SK-N-SH (cell line): ENCODE results near the gene KDM6B. TPM values are rescaled to one million over a fixed set of nuclear protein-coding genes. Genes with fewer than 3 reads are reported as not detected.

ENCODE experiments used
- CTCF ChIA-PET: fragments of 300-600, 350-600 bp; formaldehyde crosslinking; extraction: SDS; loops from one replicate; lab custom pipeline; 2021; lab: Yijun Ruan, JAX
- POLR2A ChIA-PET: fragments of 350-600 bp; sonication (Branson Sonifier 250); formaldehyde crosslinking; extraction: SDS; loops from one replicate; lab custom pipeline; 2020; ENCODE audit warnings: antibody characterized with exemption, inconsistent platforms; lab: Yijun Ruan, JAX
- DNase-seq: peaks from one replicate; pipeline ENCODE4 v3.0.0; 2012
- H2AFZ ChIP-seq: fragments of 200-600 bp; sonication (generic); 2 replicates; pipeline ENCODE4 v1.8.1; 2016; ENCODE audit warnings: antibody characterized with exemption, mild to moderate bottlenecking, low read depth
- H3F3A ChIP-seq: fragments of 200-600 bp; sonication (generic); replicated peaks from 2 replicates; pipeline ENCODE3; 2016; ENCODE audit warnings: antibody characterized with exemption, mild to moderate bottlenecking; ENCODE audit not compliant: insufficient read depth
- H3K27ac ChIP-seq, 2 experiments: fragments of 200-500 bp in 1 of 2; fragments of 200-600 bp in 1 of 2; sonication (Bioruptor generic) in 1 of 2; sonication (generic), shearing (Covaris generic) in 1 of 2; 2 replicates each; pipeline versions ENCODE4 v1.5.1 to v1.6.1; 2014 to 2016; ENCODE audit warnings: low read depth in 2 of 2, inconsistent platforms in 1 of 2, low read length in 1 of 2, mild to moderate bottlenecking in 1 of 2, mixed read lengths in 1 of 2
- H3K27me3 ChIP-seq: fragments of 200-600 bp; sonication (generic), shearing (Covaris generic); 2 replicates; pipeline ENCODE4 v1.6.1; 2016; ENCODE audit warnings: mixed run types; ENCODE audit not compliant: insufficient read depth
- H3K36me3 ChIP-seq, 2 experiments: fragments of 200-500 bp in 1 of 2; fragments of 200-600 bp in 1 of 2; sonication (Bioruptor generic) in 1 of 2; sonication (generic) in 1 of 2; replicated peaks in 1 of 2; 2 replicates each; pipeline versions ENCODE3 to v1.5.1; 2014 to 2016; ENCODE audit warnings: low read length in 1 of 2, mild to moderate bottlenecking in 1 of 2; ENCODE audit not compliant: insufficient read depth in 2 of 2, control insufficient read depth in 1 of 2
- H3K4me1 ChIP-seq, 2 experiments: fragments of 200-500 bp in 1 of 2; fragments of 200-600 bp in 1 of 2; sonication (Bioruptor generic) in 1 of 2; sonication (generic), shearing (Covaris generic) in 1 of 2; 2 replicates each; pipeline versions ENCODE4 v1.5.1 to v1.6.1; 2014 to 2016; ENCODE audit warnings: low read depth in 1 of 2, low read length in 1 of 2, mixed run types in 1 of 2; ENCODE audit not compliant: insufficient read depth in 2 of 2, control insufficient read depth in 1 of 2
- H3K4me2 ChIP-seq: fragments of 200-600 bp; sonication (generic), shearing (Covaris generic); 2 replicates; pipeline ENCODE4 v1.6.1; 2017; ENCODE audit warnings: mixed run types
- H3K4me3 ChIP-seq, 2 experiments: fragments of 200-500 bp in 1 of 2; fragments of 200-600 bp in 1 of 2; sonication (Bioruptor generic) in 1 of 2; sonication (generic), shearing (Covaris generic) in 1 of 2; 2 replicates each; pipeline versions ENCODE4 v1.5.1 to v1.8.1; 2014 to 2016; ENCODE audit warnings: low read depth in 2 of 2, inconsistent platforms in 1 of 2, low read length in 1 of 2, mild to moderate bottlenecking in 1 of 2, mixed read lengths in 1 of 2, moderate library complexity in 1 of 2
- H3K79me2 ChIP-seq: fragments of 200-600 bp; sonication (generic); 2 replicates; pipeline ENCODE4 v1.8.1; 2017; ENCODE audit warnings: mild to moderate bottlenecking; ENCODE audit not compliant: insufficient read depth
- H3K9ac ChIP-seq: fragments of 200-600 bp; sonication (generic); 2 replicates; pipeline ENCODE4 v1.6.1; 2017; ENCODE audit warnings: mixed run types
- H3K9me2 ChIP-seq: fragments of 200-600 bp; sonication (generic); 2 replicates; pipeline ENCODE4 v1.6.1; 2017; ENCODE audit warnings: mixed run types
- H3K9me3 ChIP-seq: fragments of 200-600 bp; sonication (generic); 2 replicates; pipeline ENCODE4 v1.6.1; 2017; ENCODE audit warnings: mixed run types, mild to moderate bottlenecking, moderate library complexity
- H4K20me1 ChIP-seq: fragments of 200-600 bp; sonication (generic); 2 replicates; pipeline ENCODE4 v1.6.1; 2017; ENCODE audit warnings: mild to moderate bottlenecking, mixed run types; ENCODE audit not compliant: insufficient read depth
- CHD2 ChIP-seq: fragments of 150-350 bp; IDR thresholded peaks from 2 replicates; pipeline ENCODE4 v1.6.1; 2018; ENCODE audit warnings: low read length; ENCODE audit not compliant: partially characterized antibody
- EP300 ChIP-seq, 2 experiments: IDR thresholded peaks; 2 replicates each; pipeline versions ENCODE4 v1.4.0 to v1.6.1; 2012; ENCODE audit warnings: borderline replicate concordance in 1 of 2, low read depth in 1 of 2, low read length in 1 of 2
- FOXM1 ChIP-seq: IDR thresholded peaks from 2 replicates; pipeline ENCODE4 v1.4.0; 2012; ENCODE audit warnings: low read depth, mild to moderate bottlenecking
- GATA2 ChIP-seq: sonication (generic); formaldehyde crosslinking; IDR thresholded peaks from 2 replicates; pipeline ENCODE4 v1.5.0; 2020; ENCODE audit warnings: mild to moderate bottlenecking, missing genetic modification reagents
- IRF3 ChIP-seq: fragments of 150-350 bp; IDR thresholded peaks from 2 replicates; pipeline ENCODE4 v1.6.1; 2016; ENCODE audit warnings: mild to moderate bottlenecking, low read depth, low read length
- MXI1 ChIP-seq: IDR thresholded peaks from 2 replicates; pipeline ENCODE4 v1.6.1; 2012; ENCODE audit warnings: mild to moderate bottlenecking, low read depth, low read length, improper control_type of control experiment
- NFIC ChIP-seq: IDR thresholded peaks from 2 replicates; pipeline ENCODE4 v1.4.0; 2012; ENCODE audit warnings: borderline replicate concordance
- PBX3 ChIP-seq: IDR thresholded peaks from 2 replicates; pipeline ENCODE4; 2012
- RAD21 ChIP-seq: IDR thresholded peaks from 2 replicates; pipeline ENCODE4 v1.6.1; 2012; ENCODE audit warnings: mild to moderate bottlenecking, low read length
- REST ChIP-seq: IDR thresholded peaks from 2 replicates; pipeline ENCODE4 v1.6.1; 2012; ENCODE audit warnings: mild to moderate bottlenecking, low read depth, low read length, moderate library complexity
- RXRA ChIP-seq: IDR thresholded peaks from 2 replicates; pipeline ENCODE4 v1.4.0; 2012; ENCODE audit warnings: low read depth, mild to moderate bottlenecking, borderline replicate concordance
- TAF1 ChIP-seq: IDR thresholded peaks from 2 replicates; pipeline ENCODE4 v1.6.1; 2012; ENCODE audit warnings: low read depth, mild to moderate bottlenecking, low read length, moderate library complexity, borderline replicate concordance
- TCF12 ChIP-seq: IDR thresholded peaks from 2 replicates; pipeline ENCODE4 v1.4.0; 2012
- USF1 ChIP-seq: IDR thresholded peaks from 2 replicates; pipeline ENCODE4 v1.4.0; 2012; ENCODE audit warnings: low read depth, borderline replicate concordance
- WGBS: methylation state at CpG from one replicate; pipeline ENCODE4 v1.1.6; 2017; ENCODE audit warnings: low lambda C conversion rate; 5-methylcytosine and 5-hydroxymethylcytosine counted together
- polyA plus RNA-seq, 3 experiments: library from polyadenylated mRNA; depleted of rRNA; stranded (reverse); fragments of >200 nt; gene quantifications; 2 replicates each; pipeline ENCODE4 v1.2.3, GENCODE V29; 2012

Gene KDM6B
- polyA plus RNA-seq, 1 of the 3 experiments (the other 2 are of a cell fraction), result 2.6 TPM

GRCh38 chr17:7830616-7831015, 3.4 kb upstream of the KDM6B start:
- POLR2A ChIA-PET, result no interaction called here
- H3K4me1 ChIP-seq, result peaks cover 5 to 9% of the 10 kb centered on the region in 2 experiments; a peak in 2 of 4 replicates
- H4K20me1 ChIP-seq, result no peaks in the 10 kb centered on the region
- no peak overlapping the region for H3K9ac ChIP-seq
- DNase-seq, result no peak
- CTCF ChIA-PET, result interaction anchor here (1.0 to 6.0 kb wide), 4 partner anchors 7 to 82 kb away, joined by 3 to 79 read pairs (median 4); no protein-coding TSS in a partner anchor
- H3K79me2 ChIP-seq, result no peaks in the 10 kb centered on the region
- no peak overlapping the region for H3K4me3 ChIP-seq
- no peaks in the 10 kb centered on the region for H3K36me3 ChIP-seq
- peaks cover 7% of the 10 kb centered on the region for H3K27me3 ChIP-seq
- no peaks in the 10 kb centered on the region for H3K9me3 ChIP-seq
- TF ChIP-seq EP300 (IDR thresholded peaks at IDR 0.05; ENCODE audit: borderline replicate concordance in 1 of 2, low read depth in 1 of 2, low read length in 1 of 2) (no peak), TCF12 (no peak), NFIC (no peak), USF1 (no peak), TAF1 (no peak), GATA2 (CRISPR knock-in tag) (no peak), IRF3 (no peak), MXI1 (no peak), RXRA (no peak), PBX3 (no peak), REST (no peak), RAD21 (no peak), CHD2 (no peak), FOXM1 (no peak)
- no peaks in the 10 kb centered on the region for H3K9me2 ChIP-seq
- no peak overlapping the region for H3K27ac ChIP-seq
- H3F3A ChIP-seq, result peaks cover 10% of the 10 kb centered on the region
- WGBS, result 81% methylated on average over 5 of the region's 8 CpGs
- no peak overlapping the region for H3K4me2 ChIP-seq
- no peak overlapping the region for H2AFZ ChIP-seq
